Parathyroid adenoma (tissue), 2 donors: ENCODE results near the gene SYP.

Source experiments
- H2AFZ ChIP-seq: fragments of 300-600 bp; sonication (generic); one replicate; pipeline ENCODE4 v1.7.0; 2017; ENCODE audit warnings: antibody characterized with exemption, mild to moderate bottlenecking
- H3K27ac ChIP-seq: fragments of 300-600 bp; sonication (generic); one replicate; pipeline ENCODE4 v1.7.0; 2017
- H3K27me3 ChIP-seq: fragments of 300-600 bp; sonication (generic); one replicate; pipeline ENCODE4 v1.7.0; 2017; ENCODE audit warnings: low read length; ENCODE audit not compliant: control insufficient read depth, insufficient read depth
- H3K36me3 ChIP-seq: fragments of 300-600 bp; sonication (generic); one replicate; pipeline ENCODE4 v1.7.0; 2017; ENCODE audit warnings: low read length; ENCODE audit not compliant: control insufficient read depth, insufficient read depth
- H3K4me1 ChIP-seq: fragments of 300-600 bp; sonication (generic); one replicate; pipeline ENCODE4 v1.7.0; 2017; ENCODE audit warnings: control low read depth
- H3K4me2 ChIP-seq: fragments of 300-600 bp; sonication (generic); one replicate; pipeline ENCODE4 v1.7.0; 2017; ENCODE audit warnings: low read length
- H3K4me3 ChIP-seq: fragments of 300-600 bp; sonication (generic); one replicate; pipeline ENCODE4 v1.7.0; 2017; ENCODE audit warnings: low read depth, low read length
- H3K79me2 ChIP-seq: fragments of 300-600 bp; sonication (generic); one replicate; pipeline ENCODE4 v1.7.0; 2017; ENCODE audit warnings: control low read depth
- H3K9ac ChIP-seq: fragments of 300-600 bp; sonication (generic); one replicate; pipeline ENCODE4 v1.7.0; 2017; ENCODE audit warnings: mild to moderate bottlenecking
- H3K9me3 ChIP-seq: fragments of 300-600 bp; sonication (generic); one replicate; pipeline ENCODE4 v1.7.0; 2017; ENCODE audit warnings: low read length; ENCODE audit not compliant: control insufficient read depth
- TF ChIP-seq, protein P1 (sequence below): fragments of 300-600 bp; sonication (generic); IDR thresholded peaks from one replicate; pipeline ENCODE4 v1.7.0; 2017; ENCODE audit warnings: antibody characterized with exemption, mild to moderate bottlenecking
- donor health status: primary hyperparathyroidism.

The SYP gene

GRCh38 chrX:49163555-49164419, 36.2 kb downstream of the SYP start:
- H3K27me3 ChIP-seq = no peaks in the 10 kb centered on the region
- TF ChIP-seq, protein P1, sequence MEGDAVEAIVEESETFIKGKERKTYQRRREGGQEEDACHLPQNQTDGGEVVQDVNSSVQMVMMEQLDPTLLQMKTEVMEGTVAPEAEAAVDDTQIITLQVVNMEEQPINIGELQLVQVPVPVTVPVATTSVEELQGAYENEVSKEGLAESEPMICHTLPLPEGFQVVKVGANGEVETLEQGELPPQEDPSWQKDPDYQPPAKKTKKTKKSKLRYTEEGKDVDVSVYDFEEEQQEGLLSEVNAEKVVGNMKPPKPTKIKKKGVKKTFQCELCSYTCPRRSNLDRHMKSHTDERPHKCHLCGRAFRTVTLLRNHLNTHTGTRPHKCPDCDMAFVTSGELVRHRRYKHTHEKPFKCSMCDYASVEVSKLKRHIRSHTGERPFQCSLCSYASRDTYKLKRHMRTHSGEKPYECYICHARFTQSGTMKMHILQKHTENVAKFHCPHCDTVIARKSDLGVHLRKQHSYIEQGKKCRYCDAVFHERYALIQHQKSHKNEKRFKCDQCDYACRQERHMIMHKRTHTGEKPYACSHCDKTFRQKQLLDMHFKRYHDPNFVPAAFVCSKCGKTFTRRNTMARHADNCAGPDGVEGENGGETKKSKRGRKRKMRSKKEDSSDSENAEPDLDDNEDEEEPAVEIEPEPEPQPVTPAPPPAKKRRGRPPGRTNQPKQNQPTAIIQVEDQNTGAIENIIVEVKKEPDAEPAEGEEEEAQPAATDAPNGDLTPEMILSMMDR = peak; percentile 73
- H2AFZ ChIP-seq = peak overlapping the region; percentile 79
- H3K9ac ChIP-seq = no peak overlapping the region
- H3K4me3 ChIP-seq = peak overlapping the region; percentile 57
- peak overlapping the region; percentile 88 for H3K27ac ChIP-seq
- H3K9me3 ChIP-seq = no peaks in the 10 kb centered on the region
- no peaks in the 10 kb centered on the region for H3K79me2 ChIP-seq
- H3K4me1 ChIP-seq = no peaks in the 10 kb centered on the region
- no peaks in the 10 kb centered on the region for H3K36me3 ChIP-seq
- peak overlapping the region; percentile 73 for H3K4me2 ChIP-seq

GRCh38 chrX:49162620-49163019, 37.4 kb downstream of the SYP start, which contains the start of gene MAGIX:
MAGIX (plus strand) TSS chrX:49162758; CDS start chrX:49162890, 132 bp downstream.
- no peak within 1 kb of the TSS for H3K9ac ChIP-seq
- peak within 1 kb of the TSS; percentile 88 for H3K27ac ChIP-seq
- TF ChIP-seq, protein P1 = no peak
- no peaks in the 10 kb centered on the region for H3K27me3 ChIP-seq
- H2AFZ ChIP-seq = peak within 1 kb of the TSS; percentile 79
- peak within 1 kb of the TSS; percentile 73 for H3K4me2 ChIP-seq
- H3K79me2 ChIP-seq = no peaks in the 10 kb centered on the region
- peak within 1 kb of the TSS; percentile 57 for H3K4me3 ChIP-seq
- no peaks in the 10 kb centered on the region for H3K36me3 ChIP-seq
- H3K9me3 ChIP-seq = no peaks in the 10 kb centered on the region
- H3K4me1 ChIP-seq = no peaks in the 10 kb centered on the region

- H3K79me2 ChIP-seq = no peaks in the 10 kb centered on the region
- H3K4me1 ChIP-seq = no peaks in the 10 kb centered on the region
- H3K36me3 ChIP-seq = no peaks in the 10 kb centered on the region
- no peak overlapping the region for H3K27ac ChIP-seq
- H3K9me3 ChIP-seq = no peaks in the 10 kb centered on the region
- no peak overlapping the region for H3K4me3 ChIP-seq
- no peak overlapping the region for H3K4me2 ChIP-seq
- H3K27me3 ChIP-seq = no peaks in the 10 kb centered on the region
- H2AFZ ChIP-seq = no peak overlapping the region
- TF ChIP-seq, protein P1 = no peak
- no peak overlapping the region for H3K9ac ChIP-seq
Observed at GRCh38 chrX:49161632-49162031, 38.4 kb downstream of the SYP start.

DNA sequence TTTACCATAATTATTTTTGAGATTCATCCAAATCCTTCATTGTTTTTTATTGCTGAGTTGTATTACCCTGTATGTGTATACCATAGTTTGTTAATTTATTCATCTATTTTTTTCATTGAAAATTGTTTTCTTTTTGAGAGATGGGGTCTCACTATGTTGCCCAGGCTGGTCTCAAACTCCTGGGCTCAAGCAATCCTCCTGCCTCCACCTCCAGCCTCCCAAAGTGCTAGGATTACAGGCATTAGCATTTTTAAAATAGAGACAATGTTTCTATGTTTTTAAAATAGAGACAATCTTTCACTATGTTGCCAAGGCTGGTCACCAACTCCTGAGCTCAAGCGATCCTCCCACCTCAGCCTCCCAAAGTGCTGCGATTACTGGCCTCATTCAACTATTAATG, 39.1 kb downstream of the SYP start:
- Histone ChIP-seq H3K4me3 (no peak overlapping the region), H2AFZ (no peak overlapping the region), H3K27ac (no peak overlapping the region), H3K9ac (no peak overlapping the region), H3K36me3 (no peaks in the 10 kb centered on the region), H3K4me1 (no peaks in the 10 kb centered on the region), H3K9me3 (no peaks in the 10 kb centered on the region), H3K79me2 (no peaks in the 10 kb centered on the region), H3K27me3 (no peaks in the 10 kb centered on the region), H3K4me2 (no peak overlapping the region)
- TF ChIP-seq, protein P1 = no peak

DNA sequence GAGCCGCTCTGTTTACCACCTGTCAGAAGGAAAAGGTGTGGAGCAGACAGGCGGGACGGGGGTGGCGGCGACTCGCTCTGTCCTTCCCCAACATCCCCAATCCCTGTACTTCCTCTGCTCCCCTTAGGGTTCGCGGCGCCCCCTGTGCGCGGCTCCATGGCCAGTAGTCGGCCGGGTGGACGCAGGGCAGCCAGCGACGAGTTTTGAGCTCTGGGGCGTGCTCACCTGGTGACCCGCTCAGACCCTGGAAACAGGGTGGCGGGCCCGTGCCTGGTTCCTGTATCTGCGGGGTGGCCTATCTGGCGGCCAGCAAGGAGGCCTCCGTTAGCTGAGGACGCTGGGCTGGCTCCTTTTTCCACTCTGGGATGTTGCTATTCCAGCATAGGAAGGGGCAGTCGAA, 42.8 kb downstream of the SYP start:
- Histone ChIP-seq H3K36me3 (no peaks in the 10 kb centered on the region), H3K4me2 (no peak overlapping the region), H3K4me3 (no peak overlapping the region), H3K79me2 (no peaks in the 10 kb centered on the region), H3K9me3 (no peaks in the 10 kb centered on the region), H2AFZ (no peak overlapping the region), H3K4me1 (no peaks in the 10 kb centered on the region), H3K27ac (no peak overlapping the region), H3K9ac (no peak overlapping the region), H3K27me3 (no peaks in the 10 kb centered on the region)
- TF ChIP-seq, protein P1 = no peak
